COR-L47 (cell line): ENCODE results near the gene SEPTIN7.

Experiments used
- DNase-seq: peaks from one replicate; lab custom pipeline; 2025; lab: John Stamatoyannopoulos, UW

Gene SEPTIN7

GRCh38 chr7:35839860-35840854 is 39.3 kb downstream of the SEPTIN7 start:
- DNase-seq = no peak

DNA sequence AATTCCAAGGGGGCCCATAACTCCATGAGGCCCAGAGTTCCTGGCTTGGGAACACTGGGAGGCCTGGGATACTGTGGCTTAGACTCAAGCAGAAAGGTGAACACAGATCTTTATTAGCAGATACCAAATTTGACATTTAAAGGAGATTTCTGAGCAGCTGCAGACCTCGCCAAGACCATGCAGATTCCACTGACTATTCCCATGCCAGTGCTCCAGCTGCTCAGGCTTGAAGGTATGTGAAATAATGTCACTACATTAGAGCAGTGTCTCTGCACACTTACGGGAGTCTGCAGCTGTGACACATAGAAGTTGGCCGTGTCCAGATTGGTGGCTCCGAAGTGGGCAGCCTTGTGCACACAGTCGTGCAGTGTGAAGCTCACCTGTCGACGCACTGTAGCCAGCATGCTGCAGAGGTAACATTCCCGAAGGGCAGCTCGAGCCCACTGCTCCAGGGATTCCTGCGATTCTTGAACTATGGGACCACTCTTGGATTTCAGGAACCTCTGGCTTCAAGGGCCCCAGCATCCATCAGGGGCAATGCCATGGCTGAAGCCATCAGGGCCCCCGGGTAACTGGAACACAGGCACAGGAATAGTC is 46.1 kb downstream of the SEPTIN7 start:
- DNase-seq = no peak

DNA sequence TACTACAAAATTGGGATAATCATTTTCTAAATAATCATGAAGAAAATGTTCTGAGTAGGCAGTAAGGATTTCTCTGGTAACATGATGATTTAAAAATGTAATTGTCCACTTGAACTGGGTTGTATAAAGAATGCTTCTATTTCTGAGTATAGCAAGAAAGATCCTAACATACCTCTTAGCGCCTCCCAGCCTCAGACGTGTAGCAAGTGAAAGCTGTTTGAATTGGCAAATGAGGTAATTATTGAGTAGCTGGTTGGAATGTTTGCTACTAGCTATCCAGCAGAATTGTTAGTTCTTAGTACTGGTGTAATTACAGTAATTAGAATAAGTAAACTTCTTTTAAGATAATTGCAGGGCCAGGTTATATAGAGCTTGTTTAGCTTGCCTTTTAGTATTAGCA is 47.9 kb downstream of the SEPTIN7 start:
- DNase-seq = peak; percentile 59

DNA sequence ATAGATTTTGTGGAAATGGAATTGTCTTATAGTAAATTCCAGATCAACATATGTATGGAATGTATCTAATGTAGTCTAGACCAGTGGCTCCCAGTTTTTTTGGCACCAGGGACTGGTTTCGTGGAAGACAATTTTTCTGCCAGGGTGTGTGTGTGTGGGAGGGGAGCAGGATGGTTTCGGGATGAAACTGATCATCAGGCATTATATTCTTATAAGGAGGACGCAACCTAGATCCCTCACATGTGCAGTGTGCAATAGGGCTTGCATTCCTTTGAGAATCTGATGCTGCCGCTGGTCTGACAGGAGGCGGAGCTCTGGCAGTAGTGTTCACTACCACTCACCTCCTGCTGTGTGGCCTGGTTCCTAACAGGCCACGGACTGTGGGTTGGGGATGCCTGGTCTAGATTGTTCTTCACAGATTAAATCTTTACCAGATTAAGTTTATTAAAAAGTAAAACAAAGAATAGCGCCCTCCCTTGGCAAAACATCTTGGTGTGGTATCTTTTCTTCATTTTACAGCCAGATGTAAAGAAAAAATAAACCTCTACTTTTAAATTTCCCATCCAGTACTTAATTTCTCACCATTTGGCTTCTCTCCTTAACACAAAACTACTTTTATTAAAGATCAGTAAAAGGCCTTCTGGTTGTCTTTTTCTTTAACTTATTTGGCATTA is 48.4 kb downstream of the SEPTIN7 start:
- peak; percentile 13 for DNase-seq

DNA sequence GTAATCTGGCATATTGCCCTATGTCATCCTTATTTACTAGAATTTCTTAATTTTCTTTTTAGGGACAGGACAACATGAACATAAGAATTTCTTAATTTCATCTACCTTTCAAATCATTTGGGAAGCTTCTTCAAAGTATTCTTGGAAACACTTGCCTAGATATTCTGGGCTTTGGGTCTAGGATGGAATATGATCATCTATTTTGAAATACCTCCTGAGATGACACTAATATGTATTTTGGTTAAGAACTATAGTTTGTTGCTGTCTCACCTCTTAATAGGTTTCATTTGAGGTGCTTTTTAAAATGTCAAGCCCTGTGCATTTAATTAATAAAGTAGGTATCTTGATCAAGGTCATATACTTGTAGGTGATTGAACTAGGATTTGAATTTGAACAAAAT is 49.1 kb downstream of the SEPTIN7 start:
- DNase-seq = no peak
